BLaER1 treated with 17β-estradiol and CSF1 and Interleukin-3, amounts not matched to agents 10 nM and 100 nM (cell line): Measurements from ENCODE around the gene MICAL2.
A peak's percentile ranks its signal among the peaks of the same experiment; 100 is the strongest.

ENCODE experiments used
- H3K27ac ChIP-seq, 11 experiments: shearing (Covaris generic); formaldehyde crosslinking; 2 replicates each; pipeline ENCODE4 v1.8.1; 2022
- H3K27me3 ChIP-seq, 11 experiments: shearing (Covaris generic); formaldehyde crosslinking; 2 replicates each; pipeline ENCODE4 v1.8.1; 2022
- H3K36me3 ChIP-seq, 11 experiments: shearing (Covaris generic); formaldehyde crosslinking; 2 replicates each; pipeline ENCODE4 v1.8.1; 2022
- H3K4me1 ChIP-seq, 10 experiments: shearing (Covaris generic); formaldehyde crosslinking; 2 replicates each; pipeline ENCODE4 v1.8.1; 2022
- H3K4me2 ChIP-seq, 11 experiments: shearing (Covaris generic); formaldehyde crosslinking; 2 replicates each; pipeline ENCODE4 v1.8.1; 2022
- H3K4me3 ChIP-seq, 10 experiments: shearing (Covaris generic); formaldehyde crosslinking; 2 replicates each; pipeline ENCODE4 v1.8.1; 2022
- H3K9ac ChIP-seq, 11 experiments: shearing (Covaris generic); formaldehyde crosslinking; 2 replicates each; pipeline ENCODE4 v1.8.1; 2022
- H3K9me3 ChIP-seq, 11 experiments: shearing (Covaris generic); formaldehyde crosslinking; replicated peaks in 1 of 11; 2 replicates each; pipeline ENCODE4 v1.8.1; 2022
- H4K20me1 ChIP-seq, 11 experiments: shearing (Covaris generic); formaldehyde crosslinking; 2 replicates each; pipeline ENCODE4 v1.8.1; 2022
- Cebpa-rat ChIP-seq, 11 experiments: shearing (Covaris generic); IDR thresholded peaks; 2 replicates each; pipeline ENCODE4 v1.8.1; 2022

MICAL2 gene

DNA sequence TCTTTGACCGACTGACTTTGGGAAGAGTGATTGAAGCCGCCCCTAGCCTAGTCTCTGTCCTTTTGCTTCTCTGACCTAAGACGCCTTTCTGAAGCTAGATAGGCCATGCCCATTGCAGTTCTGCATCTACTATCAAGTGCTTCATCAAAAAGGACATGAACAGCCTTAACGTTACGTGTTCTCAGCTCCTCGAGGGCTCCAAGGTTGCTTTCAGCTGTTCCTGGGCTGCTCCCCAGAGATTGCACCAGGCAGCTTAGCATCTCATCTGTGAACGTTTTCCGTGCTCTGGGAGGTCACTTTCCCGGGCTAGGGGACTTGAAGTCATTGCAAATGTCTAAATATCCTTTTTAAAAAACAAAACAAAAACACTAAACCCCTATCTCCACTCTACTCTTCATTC is 13.9 kb downstream of the MICAL2 start:
- H3K27me3 ChIP-seq = no peaks in the 10 kb centered on the region
- H3K27ac ChIP-seq = peak overlapping the region; percentile 43 to 80 (median 65)
- H3K4me1 ChIP-seq = peaks cover 39 to 99% (median 79%) of the 10 kb centered on the region in 10 experiments
- no peaks in the 10 kb centered on the region for H3K9me3 ChIP-seq
- no peaks in the 10 kb centered on the region for H3K36me3 ChIP-seq
- peak overlapping the region; percentile 74 to 92 (median 85) for H3K4me2 ChIP-seq
- H3K9ac ChIP-seq = peak overlapping the region in 10 of 11 experiments; percentile 6 to 72 (median 44); a peak in 17 of 22 replicates
- peak overlapping the region in 4 of 10 experiments; percentile 6 to 49 (median 9); a peak in 5 of 20 replicates for H3K4me3 ChIP-seq
- no peak for TF ChIP-seq Cebpa-rat (IDR thresholded peaks at IDR 0.05)
- no peaks in the 10 kb centered on the region for H4K20me1 ChIP-seq

GRCh38 chr11:12125609-12126149 is 15.3 kb downstream of the MICAL2 start:
- Histone ChIP-seq H3K36me3 (no peaks in the 10 kb centered on the region), H3K4me2 (peak overlapping the region; percentile 74 to 92 (median 85); a peak in 21 of 22 replicates), H3K9me3 (no peaks in the 10 kb centered on the region), H3K27me3 (no peaks in the 10 kb centered on the region), H3K27ac (peak overlapping the region in 9 of 11 experiments; percentile 43 to 80 (median 68); a peak in 16 of 22 replicates), H4K20me1 (no peaks in the 10 kb centered on the region), H3K4me1 (peaks cover 25 to 99% (median 67%) of the 10 kb centered on the region in 10 experiments), H3K9ac (peak overlapping the region in 5 of 11 experiments; percentile 1 to 63 (median 47); a peak in 5 of 22 replicates), H3K4me3 (no peak overlapping the region)
- no peak for TF ChIP-seq Cebpa-rat (IDR thresholded peaks at IDR 0.05)

GRCh38 chr11:12126344-12127019 is 16.1 kb downstream of the MICAL2 start:
- Histone ChIP-seq H3K27me3 (no peaks in the 10 kb centered on the region), H3K4me3 (no peak overlapping the region; a peak in 1 of 20 replicates), H3K4me2 (peak overlapping the region in 9 of 11 experiments; percentile 23 to 92 (median 85); a peak in 16 of 22 replicates), H3K9ac (peak overlapping the region in 3 of 11 experiments; percentile 1 to 63 (median 13); a peak in 2 of 22 replicates), H3K27ac (peak overlapping the region in 9 of 11 experiments; percentile 2 to 80 (median 68); a peak in 12 of 22 replicates), H4K20me1 (no peaks in the 10 kb centered on the region), H3K36me3 (no peaks in the 10 kb centered on the region), H3K4me1 (peaks cover 23 to 96% (median 60%) of the 10 kb centered on the region in 10 experiments), H3K9me3 (no peaks in the 10 kb centered on the region)
- TF ChIP-seq Cebpa-rat (IDR thresholded peaks at IDR 0.05) = no peak

GRCh38 chr11:12127206-12127898 is 17.0 kb downstream of the MICAL2 start:
- Histone ChIP-seq H3K27ac (peak overlapping the region in 7 of 11 experiments; percentile 0 to 80 (median 65); a peak in 8 of 22 replicates), H4K20me1 (no peaks in the 10 kb centered on the region), H3K9me3 (no peaks in the 10 kb centered on the region), H3K4me2 (peak overlapping the region in 7 of 11 experiments; percentile 82 to 92 (median 88); a peak in 14 of 22 replicates), H3K4me1 (peaks cover 23 to 96% (median 62%) of the 10 kb centered on the region in 10 experiments), H3K9ac (peak overlapping the region in 1 of 11 experiments; percentile 13; a peak in 1 of 22 replicates), H3K36me3 (no peaks in the 10 kb centered on the region), H3K4me3 (no peak overlapping the region), H3K27me3 (no peaks in the 10 kb centered on the region)
- no peak for TF ChIP-seq Cebpa-rat (IDR thresholded peaks at IDR 0.05)

- H3K4me1 ChIP-seq = peaks cover 26 to 96% (median 63%) of the 10 kb centered on the region in 10 experiments
- no peak overlapping the region for H3K9ac ChIP-seq
- TF ChIP-seq Cebpa-rat (IDR thresholded peaks at IDR 0.05) = no peak
- H3K4me2 ChIP-seq = peak overlapping the region in 9 of 11 experiments; percentile 7 to 92 (median 85); a peak in 13 of 22 replicates
- no peak overlapping the region for H3K4me3 ChIP-seq
- H3K36me3 ChIP-seq = no peaks in the 10 kb centered on the region
- H3K9me3 ChIP-seq = no peaks in the 10 kb centered on the region
- no peaks in the 10 kb centered on the region for H3K27me3 ChIP-seq
- no peak overlapping the region for H3K27ac ChIP-seq
- no peaks in the 10 kb centered on the region for H4K20me1 ChIP-seq
These were observed 17.9 kb downstream of the MICAL2 start for GRCh38 chr11:12128301-12128751.

GRCh38 chr11:12129227-12129626 is 18.8 kb downstream of the MICAL2 start:
- Histone ChIP-seq H3K4me3 (no peak overlapping the region), H3K27ac (no peak overlapping the region), H3K4me2 (peak overlapping the region in 3 of 11 experiments; percentile 88 to 92 (median 89); a peak in 6 of 22 replicates), H3K27me3 (no peaks in the 10 kb centered on the region), H3K4me1 (peaks cover 26 to 96% (median 63%) of the 10 kb centered on the region in 10 experiments), H4K20me1 (no peaks in the 10 kb centered on the region), H3K9ac (no peak overlapping the region), H3K36me3 (no peaks in the 10 kb centered on the region), H3K9me3 (no peaks in the 10 kb centered on the region)
- TF ChIP-seq Cebpa-rat (IDR thresholded peaks at IDR 0.05) = no peak

- peak overlapping the region in 1 of 11 experiments; percentile 1; a peak in 1 of 22 replicates for H3K27ac ChIP-seq
- peak overlapping the region in 3 of 11 experiments; percentile 88 to 92 (median 89); a peak in 6 of 22 replicates for H3K4me2 ChIP-seq
- no peaks in the 10 kb centered on the region for H3K27me3 ChIP-seq
These were observed 20.0 kb downstream of the MICAL2 start for GRCh38 chr11:12130180-12130980.

More at GRCh38 chr11:12130180-12130980, 20.0 kb downstream of the MICAL2 start:
- H3K4me3 ChIP-seq = no peak overlapping the region
- no peak overlapping the region for H3K9ac ChIP-seq
- peaks cover 20 to 94% (median 58%) of the 10 kb centered on the region in 10 experiments for H3K4me1 ChIP-seq
- no peak for TF ChIP-seq Cebpa-rat (IDR thresholded peaks at IDR 0.05)
- no peaks in the 10 kb centered on the region for H3K9me3 ChIP-seq
- H4K20me1 ChIP-seq = no peaks in the 10 kb centered on the region
- no peaks in the 10 kb centered on the region for H3K36me3 ChIP-seq
